Mucosa of rectum (tissue), 2 donors: ENCODE data around the gene CUBN.

Experiments
- H3K27ac ChIP-seq, 2 donors: one replicate each; pipeline ENCODE4 v1.7.0; 2013; ENCODE audit warnings: inconsistent platforms in 2 of 2, low read depth in 2 of 2, low read length in 2 of 2
- H3K27me3 ChIP-seq, 2 donors: one replicate each; pipeline ENCODE4 v1.7.0; 2013; ENCODE audit warnings: low read length in 2 of 2; ENCODE audit not compliant: control insufficient read depth in 2 of 2, insufficient read depth in 2 of 2
- H3K36me3 ChIP-seq, 2 donors: one replicate each; pipeline ENCODE4 v1.7.0; 2013; ENCODE audit warnings: low read length in 2 of 2; ENCODE audit not compliant: control insufficient read depth in 2 of 2, insufficient read depth in 2 of 2
- H3K4me1 ChIP-seq, 2 donors: one replicate each; pipeline ENCODE4 v1.7.0; 2013; ENCODE audit warnings: low read length in 2 of 2, mild to moderate bottlenecking in 1 of 2; ENCODE audit not compliant: control insufficient read depth in 2 of 2, insufficient read depth in 2 of 2
- H3K4me3 ChIP-seq, 2 donors: one replicate each; pipeline ENCODE4 v1.7.0; 2013; ENCODE audit warnings: low read length in 2 of 2
- H3K9ac ChIP-seq, 2 donors: one replicate each; pipeline ENCODE4 v1.7.0; 2013; ENCODE audit warnings: low read length in 2 of 2, low read depth in 1 of 2, mild to moderate bottlenecking in 1 of 2
- H3K9me3 ChIP-seq, 2 donors: one replicate each; pipeline ENCODE4 v1.7.0; 2013; ENCODE audit warnings: low read length in 2 of 2; ENCODE audit not compliant: control insufficient read depth in 2 of 2
- donor health status: healthy.
- donor health status: Normal muscosa, but diverticular disease.

The CUBN gene

GRCh38 chr10:16812676-16813075 is 316.9 kb downstream of the CUBN start:
- Histone ChIP-seq H3K27me3 (no peaks in the 10 kb centered on the region), H3K36me3 (no peaks in the 10 kb centered on the region), H3K9ac (no peak overlapping the region), H3K4me3 (no peak overlapping the region), H3K4me1 (peaks cover 2 to 6% of the 10 kb centered on the region in 2 donors), H3K9me3 (no peaks in the 10 kb centered on the region), H3K27ac (no peak overlapping the region)

GRCh38 chr10:16811765-16812164 is 317.8 kb downstream of the CUBN start:
- Histone ChIP-seq H3K27me3 (no peaks in the 10 kb centered on the region), H3K36me3 (no peaks in the 10 kb centered on the region), H3K27ac (no peak overlapping the region), H3K4me3 (no peak overlapping the region), H3K9me3 (no peaks in the 10 kb centered on the region), H3K9ac (no peak overlapping the region), H3K4me1 (peaks cover 2% of the 10 kb centered on the region in 2 donors)

- H3K4me3 ChIP-seq, result no peak overlapping the region
- peaks cover 0 to 2% of the 10 kb centered on the region in 2 donors for H3K4me1 ChIP-seq
Observed at GRCh38 chr10:16811292-16811691, 318.3 kb downstream of the CUBN start.

GRCh38 chr10:16809074-16809718 is 320.4 kb downstream of the CUBN start:
- H3K9ac ChIP-seq, result no peak overlapping the region
- no peaks in the 10 kb centered on the region for H3K4me1 ChIP-seq
- H3K4me3 ChIP-seq, result no peak overlapping the region
- H3K27me3 ChIP-seq, result no peaks in the 10 kb centered on the region
- H3K36me3 ChIP-seq, result no peaks in the 10 kb centered on the region
- H3K27ac ChIP-seq, result no peak overlapping the region
- H3K9me3 ChIP-seq, result no peaks in the 10 kb centered on the region

More at GRCh38 chr10:16811292-16811691, 318.3 kb downstream of the CUBN start:
- no peak overlapping the region for H3K27ac ChIP-seq
- no peaks in the 10 kb centered on the region for H3K36me3 ChIP-seq
- H3K9ac ChIP-seq, result no peak overlapping the region
- H3K9me3 ChIP-seq, result no peaks in the 10 kb centered on the region
- no peaks in the 10 kb centered on the region for H3K27me3 ChIP-seq

GRCh38 chr10:16804123-16804522 is 325.5 kb downstream of the CUBN start:
- Histone ChIP-seq H3K36me3 (no peaks in the 10 kb centered on the region), H3K27ac (no peak overlapping the region), H3K9me3 (no peaks in the 10 kb centered on the region), H3K4me3 (no peak overlapping the region), H3K4me1 (no peaks in the 10 kb centered on the region), H3K9ac (no peak overlapping the region), H3K27me3 (no peaks in the 10 kb centered on the region)

- Histone ChIP-seq H3K4me3 (no peak overlapping the region), H3K36me3 (no peaks in the 10 kb centered on the region), H3K9me3 (no peaks in the 10 kb centered on the region), H3K27me3 (no peaks in the 10 kb centered on the region), H3K27ac (no peak overlapping the region), H3K9ac (no peak overlapping the region), H3K4me1 (no peaks in the 10 kb centered on the region)
Observed at GRCh38 chr10:16803464-16803863, 326.1 kb downstream of the CUBN start.

- H3K9me3 ChIP-seq, result no peaks in the 10 kb centered on the region
- no peak overlapping the region for H3K27ac ChIP-seq
- no peaks in the 10 kb centered on the region for H3K4me1 ChIP-seq
- no peak overlapping the region for H3K9ac ChIP-seq
- no peak overlapping the region for H3K4me3 ChIP-seq
- H3K27me3 ChIP-seq, result no peaks in the 10 kb centered on the region
- no peaks in the 10 kb centered on the region for H3K36me3 ChIP-seq
Observed at GRCh38 chr10:16799621-16800020, 330.0 kb downstream of the CUBN start.

- Histone ChIP-seq H3K4me3 (no peak overlapping the region), H3K4me1 (no peaks in the 10 kb centered on the region), H3K27me3 (no peaks in the 10 kb centered on the region), H3K9me3 (no peaks in the 10 kb centered on the region), H3K36me3 (no peaks in the 10 kb centered on the region), H3K27ac (peak overlapping the region in 1 of 2 donors; percentile 34), H3K9ac (no peak overlapping the region)
Observed at GRCh38 chr10:16798571-16798970, 331.0 kb downstream of the CUBN start.

- Histone ChIP-seq H3K9ac (no peak overlapping the region), H3K27ac (no peak overlapping the region), H3K4me1 (no peaks in the 10 kb centered on the region), H3K4me3 (no peak overlapping the region), H3K36me3 (no peaks in the 10 kb centered on the region), H3K27me3 (no peaks in the 10 kb centered on the region), H3K9me3 (no peaks in the 10 kb centered on the region)
Observed at GRCh38 chr10:16795410-16796073, 334.1 kb downstream of the CUBN start.

- Histone ChIP-seq H3K27me3 (no peaks in the 10 kb centered on the region), H3K36me3 (no peaks in the 10 kb centered on the region), H3K27ac (peak overlapping the region in 1 of 2 donors; percentile 23), H3K4me3 (peak overlapping the region in 1 of 2 donors; percentile 13), H3K4me1 (no peaks in the 10 kb centered on the region), H3K9me3 (no peaks in the 10 kb centered on the region), H3K9ac (no peak overlapping the region)
Observed at GRCh38 chr10:16794005-16794404, 335.6 kb downstream of the CUBN start.
